Left renal cortex interstitium (tissue), 4 donors: ENCODE results near the gene OPCML. TPM values are rescaled to one million over a fixed set of nuclear protein-coding genes. Genes with fewer than 3 reads are reported as not detected.

Experiments
- DNase-seq, 4 donors: peaks; one replicate each; pipeline ENCODE4 v3.0.0-alpha.2; 2013; ENCODE audit warnings: low read depth in 4 of 4, low spot score in 2 of 4, missing footprints in 1 of 4
- polyA plus RNA-seq, 4 donors: library from polyadenylated mRNA; unstranded; fragments of 120-200 nt; gene quantifications; one replicate each; pipeline ENCODE4 v1.2.1, GENCODE V29; 2013; ENCODE audit not compliant: insufficient read length in 4 of 4

The OPCML gene
- polyA plus RNA-seq, 4 donors = 12.3 to 15.7 (median 14.3) TPM

GRCh38 chr11:132486060-132486459, 1046.2 kb downstream of the OPCML start:
- no peak for DNase-seq

DNA sequence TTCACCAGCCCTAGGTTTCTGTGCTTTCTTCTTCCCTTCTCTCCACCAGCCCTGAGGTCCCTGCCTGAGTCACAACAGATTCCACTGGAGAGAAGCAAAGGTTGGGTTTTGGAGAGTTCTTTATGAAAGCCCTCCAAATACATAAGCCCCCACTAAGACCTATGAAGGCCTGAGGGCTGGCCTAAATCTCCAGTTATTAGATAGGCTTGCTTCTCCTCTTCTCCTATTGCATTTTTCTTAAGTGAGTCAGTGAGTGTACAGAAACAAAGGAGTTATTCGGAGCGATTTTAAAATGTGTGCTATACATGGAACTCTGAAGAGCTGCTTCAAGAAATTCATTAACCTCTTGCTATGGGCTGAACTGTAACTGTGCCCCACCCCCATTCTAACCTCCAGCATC, 1057.3 kb downstream of the OPCML start:
- DNase-seq = no peak

DNA sequence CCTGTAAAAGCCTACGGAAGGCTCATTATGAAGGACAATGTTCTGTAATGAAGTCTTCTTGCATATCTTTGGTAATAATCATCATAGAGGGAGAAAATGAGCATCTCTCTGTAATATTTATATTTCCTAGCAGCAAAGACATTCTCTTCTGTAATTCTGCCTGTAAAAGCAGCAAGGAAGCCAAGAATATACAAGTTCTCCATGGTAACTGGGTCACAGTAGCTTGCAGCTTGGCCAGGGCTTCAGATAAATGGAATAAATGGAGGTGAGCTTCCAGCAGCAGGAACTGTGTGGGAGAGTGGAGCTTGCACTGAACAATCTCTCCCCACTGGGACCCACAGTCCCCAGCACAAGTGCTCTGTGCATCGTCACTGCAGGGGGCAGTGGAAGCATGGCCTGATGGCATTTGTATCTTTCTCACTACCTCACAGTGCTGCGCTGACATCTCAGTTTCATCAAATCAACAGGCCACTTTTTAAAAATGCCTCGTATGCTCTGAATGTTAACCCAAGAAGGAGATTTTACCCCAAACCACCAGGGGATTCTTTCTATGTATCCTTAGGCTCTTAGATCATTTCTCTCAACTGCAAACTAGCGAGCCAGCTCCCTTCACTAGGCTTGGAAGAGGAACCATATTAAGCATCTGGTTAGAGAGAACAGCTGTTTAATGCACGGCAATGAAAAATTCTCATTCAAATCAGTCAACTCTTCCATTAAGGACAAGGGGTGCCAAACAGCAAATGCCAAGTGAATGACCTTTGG, 1059.7 kb downstream of the OPCML start:
- no peak for DNase-seq

- no peak for DNase-seq
These were observed 1060.8 kb downstream of the OPCML start for GRCh38 chr11:132471466-132471865.

DNA sequence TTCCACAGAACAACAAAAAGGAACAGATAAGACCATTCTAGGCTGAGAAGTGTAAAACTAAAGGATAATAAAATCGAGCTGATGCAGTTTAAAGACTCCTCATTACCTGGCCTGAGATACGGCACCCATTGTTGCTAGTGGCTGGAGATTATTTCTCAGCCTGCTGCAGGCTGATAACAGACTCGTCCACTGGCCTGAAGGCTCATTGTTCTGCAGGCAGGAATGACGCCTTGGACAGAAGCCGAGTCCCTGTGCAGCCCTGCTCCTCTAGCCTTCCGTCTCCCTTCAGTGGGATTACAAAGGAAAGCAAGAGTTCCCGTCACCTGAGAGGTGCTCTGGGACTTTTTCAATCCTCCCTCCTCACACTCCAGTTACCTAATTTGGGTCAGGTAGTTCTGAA, 1065.3 kb downstream of the OPCML start:
- no peak for DNase-seq

DNA sequence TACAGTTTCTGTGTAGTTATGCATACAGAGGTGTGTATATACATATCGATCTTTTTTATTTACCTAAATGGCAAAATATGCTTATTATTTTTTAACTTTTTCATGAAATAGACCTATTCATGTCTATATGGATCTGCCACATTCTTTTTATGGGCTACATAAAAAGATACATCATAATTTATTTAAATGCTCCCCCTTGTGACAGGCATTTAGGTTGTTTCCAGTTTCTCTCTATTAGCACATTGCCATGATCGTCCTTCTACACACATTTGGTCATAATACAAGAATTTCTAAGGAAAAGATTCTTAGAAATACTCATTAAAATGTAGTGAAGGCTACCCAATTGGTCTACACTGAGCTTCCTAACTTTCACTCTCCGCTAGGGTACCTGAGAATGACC, 1067.4 kb downstream of the OPCML start:
- DNase-seq = no peak

DNA sequence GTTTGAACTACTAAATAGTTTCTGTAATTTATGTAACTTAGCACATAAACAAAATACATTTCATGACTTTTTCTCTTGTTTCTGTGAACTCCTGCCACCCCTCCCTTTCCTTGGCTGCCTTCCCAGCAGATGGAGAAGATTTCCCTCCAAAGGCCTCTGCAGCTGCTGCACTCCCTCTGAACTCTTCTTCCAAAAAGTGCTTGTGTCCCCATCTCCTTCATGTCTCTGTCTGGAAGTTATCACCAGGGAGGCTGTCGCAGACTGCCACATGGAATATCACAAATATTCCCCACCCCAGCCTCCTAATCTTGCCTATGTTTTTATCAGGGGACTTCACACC, 1068.3 kb downstream of the OPCML start:
- peak; percentile 63 to 84 (median 68) for DNase-seq

GRCh38 chr11:132463295-132464002, 1068.9 kb downstream of the OPCML start:
- DNase-seq = no peak

DNA sequence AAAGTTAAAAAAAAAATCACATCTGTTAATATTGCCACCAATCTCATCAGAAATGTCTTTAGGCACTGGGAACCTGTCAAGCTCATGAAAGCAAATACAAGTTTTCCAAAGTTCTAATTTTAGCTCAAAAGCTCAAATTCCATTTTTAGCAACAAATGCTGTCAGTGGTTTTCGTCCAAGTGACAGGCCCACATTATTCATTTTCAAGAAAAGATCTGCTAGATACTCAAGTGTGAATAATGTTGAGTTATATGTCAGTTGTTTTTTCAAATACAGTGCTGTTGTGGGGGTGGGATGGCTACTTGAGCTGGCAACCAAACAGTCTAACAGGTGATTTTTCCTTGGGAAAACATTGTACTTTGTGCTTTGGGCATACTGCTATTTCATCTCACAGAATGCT, 1072.6 kb downstream of the OPCML start:
- no peak for DNase-seq

- no peak for DNase-seq
These were observed 1074.9 kb downstream of the OPCML start for GRCh38 chr11:132457445-132457844.

- no peak for DNase-seq
These were observed 1075.5 kb downstream of the OPCML start for GRCh38 chr11:132456751-132457328.

GRCh38 chr11:132455044-132455443, 1077.3 kb downstream of the OPCML start:
- no peak for DNase-seq

- DNase-seq = no peak
These were observed 1078.9 kb downstream of the OPCML start for GRCh38 chr11:132453406-132453805.

DNA sequence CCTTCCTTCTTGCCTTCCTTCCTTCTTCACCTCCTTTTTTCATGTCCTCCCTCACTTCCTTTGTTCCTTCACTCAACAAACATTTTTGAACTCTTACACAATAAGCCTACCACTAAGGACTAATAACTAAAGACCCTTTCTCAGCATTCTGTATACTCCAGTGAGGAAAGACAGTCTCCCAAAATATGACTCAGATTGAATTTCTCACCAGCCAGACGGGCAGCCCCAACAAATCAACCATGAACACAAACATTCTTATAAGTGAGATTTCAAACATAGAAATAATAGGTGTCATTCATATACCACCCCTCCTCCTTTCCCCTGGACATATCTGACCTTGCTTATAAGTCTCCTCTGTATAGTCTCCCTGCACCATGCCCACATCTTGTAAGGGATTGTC, 1079.7 kb downstream of the OPCML start:
- no peak for DNase-seq

DNA sequence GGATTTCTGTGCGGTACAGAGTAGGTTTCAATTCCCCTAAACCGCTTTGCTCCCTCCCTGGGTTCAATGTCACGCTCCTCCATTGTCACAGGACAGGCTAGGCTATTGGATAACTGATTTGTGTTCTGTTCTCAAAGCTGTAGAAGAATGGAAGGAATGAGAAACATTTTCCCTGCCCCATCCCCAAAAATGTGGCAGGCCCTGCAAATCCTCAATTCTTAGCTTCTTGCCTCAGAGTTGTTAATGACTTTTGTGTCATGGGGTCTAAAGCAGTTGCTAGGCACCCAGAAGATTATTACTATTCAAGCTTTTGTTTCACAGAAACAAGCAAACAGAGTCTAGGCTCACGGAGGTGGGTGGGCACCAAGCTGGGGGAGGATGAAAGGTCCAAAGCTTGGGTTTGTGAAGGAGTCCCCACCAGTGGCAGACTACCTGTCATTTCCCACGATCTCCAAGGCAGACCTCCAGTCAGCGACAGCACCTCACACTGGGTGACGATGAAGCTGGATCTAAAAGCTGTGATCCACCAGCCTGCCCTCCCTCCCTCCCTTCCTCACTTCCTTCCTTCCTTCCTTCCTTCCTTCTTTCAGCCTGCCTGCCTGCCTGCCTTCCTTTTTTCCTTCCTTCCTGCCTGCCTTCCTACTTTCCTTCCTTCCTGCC, 1080.2 kb downstream of the OPCML start:
- DNase-seq = no peak

DNA sequence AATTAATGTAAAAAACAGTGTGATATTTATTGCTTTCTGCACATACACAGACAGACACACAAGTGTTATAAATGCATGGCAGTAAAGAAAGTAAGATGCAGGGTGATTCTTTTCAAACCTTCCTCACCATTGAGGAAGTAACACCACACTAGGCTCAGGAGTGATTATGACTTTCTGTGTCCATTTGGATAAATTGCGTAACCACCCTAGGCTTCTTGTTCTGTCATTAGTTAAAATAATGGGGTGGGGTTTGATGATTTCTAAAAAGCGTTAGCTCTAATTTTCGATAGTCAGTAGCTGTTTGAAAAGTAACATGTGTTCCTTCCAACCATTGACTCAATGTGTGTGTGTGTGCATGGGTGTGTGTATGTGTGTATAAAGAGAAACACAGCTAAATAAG, 1081.7 kb downstream of the OPCML start:
- DNase-seq = no peak

DNA sequence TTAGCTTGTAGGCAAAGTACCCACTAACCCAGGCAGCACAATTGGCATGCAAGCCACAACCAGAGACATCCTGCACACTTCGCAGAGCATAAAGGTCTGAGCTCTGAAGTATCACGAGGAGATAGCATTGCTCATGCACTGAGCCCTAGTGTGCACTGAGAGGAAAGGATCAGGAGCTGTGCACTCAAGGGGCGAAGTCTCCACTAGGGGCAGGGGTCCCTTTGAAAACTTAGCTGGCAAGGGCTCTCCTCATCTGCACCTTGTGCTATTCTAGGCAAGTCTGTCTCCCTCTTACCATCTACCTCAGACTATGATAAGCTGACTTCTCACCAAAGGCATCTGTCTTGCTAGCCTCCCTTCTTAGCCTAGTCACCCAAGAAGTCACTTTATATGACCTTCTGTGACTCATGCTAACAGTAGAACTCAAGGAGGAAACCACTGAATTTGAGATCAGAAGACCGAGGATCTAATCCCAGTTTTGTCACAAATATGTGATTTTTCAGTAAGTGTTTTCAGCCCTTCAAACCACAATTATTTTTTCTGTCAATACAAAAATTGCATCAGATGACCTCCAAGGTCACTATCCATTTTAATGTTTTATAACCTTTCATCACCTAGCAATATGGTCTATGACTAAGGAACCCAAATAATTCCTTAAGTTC, 1083.8 kb downstream of the OPCML start:
- DNase-seq = no peak

GRCh38 chr11:132447761-132448160, 1084.5 kb downstream of the OPCML start:
- no peak for DNase-seq

GRCh38 chr11:132445859-132446291, 1086.4 kb downstream of the OPCML start:
- no peak for DNase-seq

DNA sequence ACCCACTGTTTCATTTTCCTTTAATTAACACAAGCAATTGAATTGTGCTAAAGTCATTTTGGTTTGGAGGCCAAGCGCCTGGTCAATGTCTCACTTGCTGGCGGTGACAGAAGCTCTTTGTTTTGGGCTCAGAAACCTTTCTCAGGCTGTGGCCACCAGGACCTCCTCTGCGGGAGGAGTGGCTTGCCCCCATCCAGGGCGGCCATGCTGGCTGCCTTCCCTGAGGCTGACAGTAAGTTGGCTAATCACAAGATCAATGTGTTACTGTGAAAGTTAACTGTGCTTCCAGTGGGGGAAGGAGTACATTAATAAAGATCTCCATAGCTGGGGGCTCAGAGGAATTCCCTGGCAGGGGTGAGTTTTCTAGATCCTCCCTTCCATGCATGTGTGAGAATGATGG, 1087.4 kb downstream of the OPCML start:
- DNase-seq = no peak

- DNase-seq = no peak
These were observed 1092.5 kb downstream of the OPCML start for GRCh38 chr11:132439711-132440255.
